WTC11 (cell line): ENCODE data around the gene KANSL1L. TPM values are rescaled to one million over a fixed set of nuclear protein-coding genes. Genes with fewer than 3 reads are reported as not detected.

Source experiments
- ATAC-seq: fragments of 200-7000 bp; cut with Tn5 transposase; 2 replicates; pipeline ENCODE4 v1.10.0; 2021; ENCODE audit warnings: mild to moderate bottlenecking, moderate library complexity
- CTCF ChIA-PET: fragments of 300-600 bp; sonication (Branson Sonifier 250); formaldehyde crosslinking; loops from one replicate; lab custom pipeline; 2021; ENCODE audit warnings: antibody characterized with exemption; lab: Charles Lee
- POLR2A ChIA-PET: fragments of 350-600 bp; sonication (Branson Sonifier 250); formaldehyde crosslinking; loops from one replicate; lab custom pipeline; 2021; ENCODE audit warnings: antibody characterized with exemption; lab: Charles Lee
- DNase-seq: peaks from one replicate; pipeline ENCODE4 v3.0.0; 2021; ENCODE audit warnings: low spot score
- H3K27ac Mint-ChIP-seq: 2 replicates; pipeline ENCODE4 v1.8.0; 2021; ENCODE audit warnings: mixed read lengths
- H3K27me3 Mint-ChIP-seq: 2 replicates; pipeline ENCODE4 v1.8.0; 2021; ENCODE audit warnings: low read depth, mild to moderate bottlenecking, moderate library complexity, mixed read lengths
- H3K36me3 Mint-ChIP-seq: 2 replicates; pipeline ENCODE4 v1.8.0; 2021; ENCODE audit warnings: mixed read lengths
- H3K4me1 Mint-ChIP-seq: 2 replicates; pipeline ENCODE4 v1.8.0; 2022; ENCODE audit warnings: mixed read lengths
- H3K4me3 Mint-ChIP-seq: 2 replicates; pipeline ENCODE4 v1.8.0; 2021; ENCODE audit warnings: mild to moderate bottlenecking, moderate library complexity, mixed read lengths
- H3K9me3 Mint-ChIP-seq: 2 replicates; pipeline ENCODE4 v1.8.0; 2021; ENCODE audit warnings: mixed read lengths
- AFF4 ChIP-seq: sonication (generic); formaldehyde crosslinking; IDR thresholded peaks from 2 replicates; pipeline ENCODE4 v1.8.1; 2023; ENCODE audit warnings: mild to moderate bottlenecking, missing genetic modification reagents, borderline replicate concordance
- ATF3 ChIP-seq: sonication (generic); formaldehyde crosslinking; conservative IDR thresholded peaks from 2 replicates; pipeline ENCODE4 v1.8.1; 2022; ENCODE audit warnings: mild to moderate bottlenecking, missing genetic modification reagents
- ERG ChIP-seq: fragments of 250-450 bp; sonication (Bioruptor Pico); IDR thresholded peaks from 2 replicates; pipeline ENCODE4 v1.8.0; 2021; ENCODE audit warnings: mild to moderate bottlenecking
- ESRRA ChIP-seq: sonication (generic); formaldehyde crosslinking; IDR thresholded peaks from 2 replicates; pipeline ENCODE4 v1.8.1; 2022; ENCODE audit warnings: mild to moderate bottlenecking, missing genetic modification reagents, borderline replicate concordance
- FOXP4 ChIP-seq: sonication (generic); formaldehyde crosslinking; IDR thresholded peaks from 2 replicates; pipeline ENCODE4 v1.8.0; 2022; ENCODE audit warnings: mild to moderate bottlenecking, missing genetic modification reagents
- IRF2 ChIP-seq: sonication (generic); formaldehyde crosslinking; IDR thresholded peaks from 2 replicates; pipeline ENCODE4 v1.8.0; 2022; ENCODE audit warnings: low read depth, missing genetic modification reagents, borderline replicate concordance
- JAZF1 ChIP-seq: fragments of 250-450 bp; sonication (Bioruptor Pico); IDR thresholded peaks from 2 replicates; pipeline ENCODE4 v1.9.0; 2021; ENCODE audit warnings: moderate library complexity, mild to moderate bottlenecking, inconsistent platforms
- JUN ChIP-seq: sonication (generic); formaldehyde crosslinking; IDR thresholded peaks from 2 replicates; pipeline ENCODE4 v1.8.0; 2023; ENCODE audit warnings: mild to moderate bottlenecking, missing genetic modification reagents
- MAX ChIP-seq: sonication (generic); formaldehyde crosslinking; IDR thresholded peaks from 2 replicates; pipeline ENCODE4 v1.8.0; 2022; ENCODE audit warnings: mild to moderate bottlenecking, missing genetic modification reagents
- NR1H2 ChIP-seq: sonication (generic); formaldehyde crosslinking; IDR thresholded peaks from 2 replicates; pipeline ENCODE4 v1.9.0; 2021; ENCODE audit warnings: mild to moderate bottlenecking, moderate library complexity, missing genetic modification reagents
- NR2C2 ChIP-seq: sonication (generic); formaldehyde crosslinking; IDR thresholded peaks from 2 replicates; pipeline ENCODE4 v1.8.0; 2022; ENCODE audit warnings: mild to moderate bottlenecking, missing genetic modification reagents
- PRRX2 ChIP-seq: fragments of 250-450 bp; sonication (Bioruptor Pico); IDR thresholded peaks from 2 replicates; pipeline ENCODE4 v1.8.0; 2021; ENCODE audit warnings: mild to moderate bottlenecking
- TEAD4 ChIP-seq: sonication (generic); formaldehyde crosslinking; IDR thresholded peaks from 2 replicates; pipeline ENCODE4 v1.8.0; 2022; ENCODE audit warnings: mild to moderate bottlenecking, missing genetic modification reagents
- ZNF219 ChIP-seq: sonication (generic); formaldehyde crosslinking; IDR thresholded peaks from 2 replicates; pipeline ENCODE4 v1.8.0; 2023; ENCODE audit warnings: missing genetic modification reagents, mild to moderate bottlenecking, borderline replicate concordance
- ZNF396 ChIP-seq: fragments of 250-450 bp; sonication (Bioruptor Pico); IDR thresholded peaks from 2 replicates; pipeline ENCODE4 v1.8.0; 2021; ENCODE audit warnings: mild to moderate bottlenecking, moderate library complexity, borderline replicate concordance
- ZNF425 ChIP-seq: fragments of 250-450 bp; sonication (Bioruptor Pico); conservative IDR thresholded peaks from 2 replicates; pipeline ENCODE4 v1.9.0; 2021; ENCODE audit warnings: mild to moderate bottlenecking
- ZSCAN18 ChIP-seq: fragments of 250-450 bp; sonication (Bioruptor Pico); IDR thresholded peaks from 2 replicates; pipeline ENCODE4 v2.1.2; 2022; ENCODE audit warnings: mild to moderate bottlenecking, moderate library complexity
- total RNA-seq: library from RNA; stranded (reverse); gene quantifications from 3 replicates; pipeline ENCODE4 v1.2.3, GENCODE V29; 2021

KANSL1L gene
- total RNA-seq, 1 experiment from 2014 or later = 11.4 TPM

GRCh38 chr2:210009126-210009525 is 162.1 kb downstream of the KANSL1L start:
- no peak overlapping the region for H3K4me3 Mint-ChIP-seq
- CTCF ChIA-PET = no interaction called here

GRCh38 chr2:210007895-210008294 is 163.3 kb downstream of the KANSL1L start:
- Mint-ChIP-seq H3K27ac (no peak overlapping the region), H3K9me3 (no peaks in the 10 kb centered on the region)
- CTCF ChIA-PET = no interaction called here
- ATAC-seq (no peak), DNase-seq (no peak)
- TF ChIP-seq ZSCAN18 (CRISPR knock-in tag) (no peak), AFF4 (CRISPR knock-in tag) (no peak), TEAD4 (CRISPR knock-in tag) (no peak)
- TF ChIP-seq, all 79 proteins: peak for 0
- Mint-ChIP-seq H3K4me3 (no peak overlapping the region), H3K27me3 (no peaks in the 10 kb centered on the region), H3K4me1 (peaks cover 18% of the 10 kb centered on the region), H3K36me3 (peaks cover 37% of the 10 kb centered on the region)
- POLR2A ChIA-PET = interaction anchor here (0.6 kb wide), 1 partner anchor 165 kb away, joined by 5 read pairs; no protein-coding TSS in a partner anchor

More at GRCh38 chr2:210009126-210009525, 162.1 kb downstream of the KANSL1L start:
- peaks cover 7% of the 10 kb centered on the region for H3K4me1 Mint-ChIP-seq
- TF ChIP-seq IRF2 (CRISPR knock-in tag) = no peak
- TF ChIP-seq ERG (CRISPR knock-in tag) = no peak
- no peak for TF ChIP-seq PRRX2 (CRISPR knock-in tag)
- TF ChIP-seq NR2C2 (CRISPR knock-in tag) = no peak
- no peak for TF ChIP-seq NR1H2 (CRISPR knock-in tag)
- no peak for TF ChIP-seq ATF3 (CRISPR knock-in tag)
- no peak for TF ChIP-seq JAZF1 (CRISPR knock-in tag)
- TF ChIP-seq JUN (CRISPR knock-in tag) = no peak
- TF ChIP-seq ESRRA (CRISPR knock-in tag) = no peak
- TF ChIP-seq MAX (CRISPR knock-in tag) = no peak
- TF ChIP-seq ZNF425 (CRISPR knock-in tag) = no peak
- TF ChIP-seq FOXP4 (CRISPR knock-in tag) = no peak
- no peak for TF ChIP-seq ZNF396
- no peak for TF ChIP-seq ZNF219 (CRISPR knock-in tag)
- H3K9me3 Mint-ChIP-seq = no peaks in the 10 kb centered on the region
- DNase-seq = no peak
- H3K36me3 Mint-ChIP-seq = peaks cover 37% of the 10 kb centered on the region
- POLR2A ChIA-PET = no interaction called here
- H3K27ac Mint-ChIP-seq = no peak overlapping the region
- ATAC-seq = no peak
- H3K27me3 Mint-ChIP-seq = no peaks in the 10 kb centered on the region
